ENCODE results near the gene PPP2R2B.

GRCh38 chr5:146840016-146840415 lies 38.5 kb downstream of the PPP2R2B start:
- TF ChIP-seq POLR2A (IDR thresholded peaks at IDR 0.05) (no peak), CTCF (IDR thresholded peaks at IDR 0.05) (no peak)
